Mesothelial cell of epicardium (in vitro differentiated cells): ENCODE results near the gene C1QB. TPM values are rescaled to one million over a fixed set of nuclear protein-coding genes. Genes with fewer than 3 reads are reported as not detected.

Source experiments
- DNase-seq, 2 experiments: peaks; one replicate each; pipeline ENCODE4 v3.0.0; 2021; ENCODE audit warnings: low spot score in 2 of 2; ENCODE audit not compliant: unreplicated experiment in 2 of 2
- H3K27ac Mint-ChIP-seq: 2 replicates; pipeline ENCODE4 v1.8.0; 2021; ENCODE audit warnings: mixed read lengths
- H3K27me3 Mint-ChIP-seq: 2 replicates; pipeline ENCODE4 v1.8.0; 2021; ENCODE audit warnings: low read depth, mixed read lengths
- H3K36me3 Mint-ChIP-seq: 2 replicates; pipeline ENCODE4 v1.8.0; 2021; ENCODE audit warnings: mixed read lengths
- H3K4me1 Mint-ChIP-seq: 2 replicates; pipeline ENCODE4 v1.8.0; 2021; ENCODE audit warnings: mixed read lengths
- H3K4me3 Mint-ChIP-seq: 2 replicates; pipeline ENCODE4 v1.8.0; 2021; ENCODE audit warnings: mild to moderate bottlenecking, moderate library complexity, mixed read lengths
- H3K9me3 Mint-ChIP-seq: 2 replicates; pipeline ENCODE4 v1.8.0; 2021; ENCODE audit warnings: mixed read lengths
- total RNA-seq: library from RNA; stranded (reverse); gene quantifications from 3 replicates; pipeline ENCODE4 v1.2.1, GENCODE V29; 2021
- TF ChIP-seq, protein P1 (sequence below): fragments of 200-600 bp; sonication (generic); IDR thresholded peaks from one replicate; pipeline ENCODE4 v1.5.0; 2021; ENCODE audit warnings: antibody characterized with exemption; ENCODE audit not compliant: unreplicated experiment

Gene C1QB
- total RNA-seq, 1 donor from 2014 or later = not detected

DNA sequence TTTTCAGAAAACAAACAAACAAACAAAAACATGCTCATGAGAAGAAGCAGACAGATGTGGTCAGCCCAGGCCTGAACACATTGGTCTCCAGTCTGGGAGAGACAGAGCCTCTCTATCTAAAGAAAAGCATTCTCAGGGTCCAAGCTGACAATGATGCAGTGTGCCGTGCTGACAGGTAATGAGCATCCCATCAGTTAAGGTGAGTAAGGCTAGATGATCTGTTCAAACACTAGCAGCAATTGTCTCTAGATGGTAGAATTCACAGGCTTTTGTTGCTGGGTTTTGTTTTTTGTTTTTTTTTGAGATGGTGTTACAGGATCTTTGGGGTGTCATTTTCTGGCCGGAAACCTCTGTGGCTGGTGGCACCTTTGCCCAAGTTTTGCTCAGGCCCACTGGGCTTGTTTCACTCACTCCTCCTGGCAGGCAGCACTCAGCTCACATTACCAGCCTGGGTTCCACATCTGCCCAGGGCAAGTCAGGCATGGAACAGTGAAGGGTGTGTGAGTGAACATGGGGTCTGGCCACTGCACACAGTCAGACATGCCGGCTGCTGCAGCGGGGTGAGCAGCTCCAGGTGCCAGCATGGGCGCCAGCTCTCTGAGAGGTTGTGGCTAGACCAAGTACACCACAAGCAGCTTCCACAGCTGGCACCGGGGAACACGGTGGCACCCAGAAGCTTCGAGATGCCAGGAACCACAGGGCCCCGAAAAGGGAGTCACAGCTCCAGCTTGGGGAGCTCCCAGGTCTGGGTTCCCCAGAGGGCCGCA lies 19.2 kb upstream of the C1QB start:
- Mint-ChIP-seq H3K27ac (no peak overlapping the region), H3K27me3 (peaks cover 40% of the 10 kb centered on the region), H3K36me3 (no peaks in the 10 kb centered on the region), H3K4me1 (no peaks in the 10 kb centered on the region), H3K9me3 (no peaks in the 10 kb centered on the region), H3K4me3 (no peak overlapping the region)
- TF ChIP-seq, protein P1, sequence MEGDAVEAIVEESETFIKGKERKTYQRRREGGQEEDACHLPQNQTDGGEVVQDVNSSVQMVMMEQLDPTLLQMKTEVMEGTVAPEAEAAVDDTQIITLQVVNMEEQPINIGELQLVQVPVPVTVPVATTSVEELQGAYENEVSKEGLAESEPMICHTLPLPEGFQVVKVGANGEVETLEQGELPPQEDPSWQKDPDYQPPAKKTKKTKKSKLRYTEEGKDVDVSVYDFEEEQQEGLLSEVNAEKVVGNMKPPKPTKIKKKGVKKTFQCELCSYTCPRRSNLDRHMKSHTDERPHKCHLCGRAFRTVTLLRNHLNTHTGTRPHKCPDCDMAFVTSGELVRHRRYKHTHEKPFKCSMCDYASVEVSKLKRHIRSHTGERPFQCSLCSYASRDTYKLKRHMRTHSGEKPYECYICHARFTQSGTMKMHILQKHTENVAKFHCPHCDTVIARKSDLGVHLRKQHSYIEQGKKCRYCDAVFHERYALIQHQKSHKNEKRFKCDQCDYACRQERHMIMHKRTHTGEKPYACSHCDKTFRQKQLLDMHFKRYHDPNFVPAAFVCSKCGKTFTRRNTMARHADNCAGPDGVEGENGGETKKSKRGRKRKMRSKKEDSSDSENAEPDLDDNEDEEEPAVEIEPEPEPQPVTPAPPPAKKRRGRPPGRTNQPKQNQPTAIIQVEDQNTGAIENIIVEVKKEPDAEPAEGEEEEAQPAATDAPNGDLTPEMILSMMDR = no peak
- DNase-seq = no peak

DNA sequence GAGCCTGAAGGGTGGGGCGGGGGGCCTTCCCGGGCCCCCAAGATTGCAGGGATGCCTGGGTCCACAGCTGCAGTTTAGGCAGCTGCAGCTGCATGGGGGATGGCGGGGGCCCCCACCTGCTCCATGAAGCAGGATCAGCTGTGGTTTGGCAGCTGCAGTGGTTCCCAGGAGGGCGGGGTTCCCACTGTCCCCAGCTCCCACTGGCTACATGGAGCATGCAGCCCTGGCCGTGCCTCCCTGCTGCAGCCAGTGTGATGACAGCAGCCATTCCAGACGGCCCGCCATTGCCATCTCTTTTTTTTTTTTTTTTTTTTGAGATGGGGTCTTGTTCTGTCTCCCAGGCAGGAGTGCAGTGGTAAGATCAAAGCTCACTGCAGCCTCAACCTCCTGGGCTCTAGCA lies 17.6 kb upstream of the C1QB start:
- no peaks in the 10 kb centered on the region for H3K9me3 Mint-ChIP-seq
- peaks cover 26% of the 10 kb centered on the region for H3K27me3 Mint-ChIP-seq
- no peaks in the 10 kb centered on the region for H3K4me1 Mint-ChIP-seq
- H3K27ac Mint-ChIP-seq = no peak overlapping the region
- no peak for DNase-seq
- no peaks in the 10 kb centered on the region for H3K36me3 Mint-ChIP-seq
- TF ChIP-seq, protein P1 = no peak
- H3K4me3 Mint-ChIP-seq = no peak overlapping the region

DNA sequence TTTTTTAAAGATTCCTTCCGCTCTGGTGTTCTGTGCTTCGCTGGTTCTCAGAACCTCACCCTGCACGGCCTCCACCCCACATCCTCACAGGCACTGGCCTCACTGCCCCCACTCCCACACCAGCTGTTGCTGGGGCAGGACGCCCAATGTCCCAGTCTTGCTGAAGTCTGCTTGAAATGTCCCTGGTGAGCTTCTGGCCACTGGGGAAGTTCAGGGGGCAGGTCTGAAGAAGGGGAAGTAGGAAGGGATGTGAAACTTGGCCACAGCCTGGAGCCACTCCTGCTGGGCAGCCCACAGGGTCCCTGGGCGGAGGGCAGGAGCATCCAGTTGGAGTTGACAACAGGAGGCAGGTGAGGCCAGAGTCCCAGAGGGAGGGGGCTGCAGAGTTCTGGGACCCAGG lies 16.7 kb upstream of the C1QB start, which contains the start of gene C1QA:
Gene C1QA (plus strand): TSS at position 276 of the 400 bp plus-strand sequence. CDS start 989 bp downstream, outside the sequence.
- TF ChIP-seq, protein P1 = no peak
- H3K4me3 Mint-ChIP-seq = no peak within 1 kb of the TSS
- H3K9me3 Mint-ChIP-seq = no peaks in the 10 kb centered on the region
- H3K27ac Mint-ChIP-seq = no peak within 1 kb of the TSS
- peaks cover 20% of the 10 kb centered on the region for H3K27me3 Mint-ChIP-seq
- no peaks in the 10 kb centered on the region for H3K36me3 Mint-ChIP-seq
- no peak for DNase-seq
- H3K4me1 Mint-ChIP-seq = peaks cover 5% of the 10 kb centered on the region

DNA sequence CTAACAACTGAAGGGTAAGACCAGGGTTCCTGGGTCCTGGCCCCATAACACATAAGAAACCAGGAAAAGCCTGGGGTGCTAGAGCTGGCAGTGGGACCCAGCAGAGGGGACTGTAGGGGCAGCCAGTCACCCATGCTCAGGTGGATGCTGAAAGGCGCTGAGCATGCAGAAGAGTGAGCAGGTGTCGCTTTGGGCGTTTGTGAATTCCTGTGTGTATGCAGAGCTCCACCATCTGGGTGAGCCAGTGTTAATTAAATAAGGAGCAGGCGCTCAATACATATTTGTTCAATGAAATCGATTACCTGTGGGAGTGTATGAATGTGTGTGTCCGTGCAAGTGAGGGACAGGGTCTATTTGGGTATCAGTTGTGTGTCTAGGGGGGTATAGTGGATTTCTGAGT lies 16.1 kb upstream of the C1QB start:
- Mint-ChIP-seq H3K27me3 (peaks cover 14% of the 10 kb centered on the region), H3K36me3 (no peaks in the 10 kb centered on the region), H3K9me3 (no peaks in the 10 kb centered on the region), H3K4me1 (peaks cover 6% of the 10 kb centered on the region), H3K27ac (no peak overlapping the region), H3K4me3 (no peak overlapping the region)
- DNase-seq = no peak
- TF ChIP-seq, protein P1 = no peak

DNA sequence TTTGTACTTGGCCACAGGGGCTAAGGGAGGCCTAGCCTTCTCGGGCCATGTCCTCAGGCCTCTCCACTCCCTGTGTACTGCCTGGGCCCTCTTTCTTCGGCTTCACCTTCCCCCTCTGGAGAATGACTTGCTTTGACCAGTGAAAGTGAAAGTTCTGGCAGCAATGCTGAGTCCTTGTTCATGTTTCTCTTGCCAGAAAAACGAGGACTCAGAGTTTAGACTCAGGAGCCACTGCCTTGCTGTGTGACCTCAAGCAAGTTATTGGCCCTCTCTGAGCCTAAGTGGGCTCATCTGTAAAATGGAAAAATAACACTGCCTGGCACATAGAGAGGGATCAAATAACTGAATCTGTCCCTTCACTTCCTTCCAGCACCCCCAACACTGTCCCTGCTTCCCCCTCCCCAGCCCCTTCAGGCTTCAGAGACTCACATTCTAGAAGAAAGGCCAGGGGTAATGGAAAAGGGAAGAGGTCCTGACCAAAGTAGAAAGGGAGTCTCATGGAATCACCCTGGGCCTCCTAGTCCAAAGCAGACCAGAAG lies 15.1 kb upstream of the C1QB start:
- H3K27ac Mint-ChIP-seq = no peak overlapping the region
- TF ChIP-seq, protein P1 = no peak
- peaks cover 13% of the 10 kb centered on the region for H3K27me3 Mint-ChIP-seq
- no peak for DNase-seq
- no peak overlapping the region for H3K4me3 Mint-ChIP-seq
- H3K9me3 Mint-ChIP-seq = no peaks in the 10 kb centered on the region
- no peaks in the 10 kb centered on the region for H3K36me3 Mint-ChIP-seq
- peaks cover 6% of the 10 kb centered on the region for H3K4me1 Mint-ChIP-seq
